SW480 (cell line): ENCODE measurements around the gene ESRRB.

Experiments used
- DNase-seq: peaks from one replicate; pipeline ENCODE4 v3.0.0-alpha.2; 2016; ENCODE audit warnings: low spot score

The ESRRB gene

GRCh38 chr14:76407449-76408150 lies 31.7 kb downstream of the ESRRB start:
- DNase-seq, result no peak

DNA sequence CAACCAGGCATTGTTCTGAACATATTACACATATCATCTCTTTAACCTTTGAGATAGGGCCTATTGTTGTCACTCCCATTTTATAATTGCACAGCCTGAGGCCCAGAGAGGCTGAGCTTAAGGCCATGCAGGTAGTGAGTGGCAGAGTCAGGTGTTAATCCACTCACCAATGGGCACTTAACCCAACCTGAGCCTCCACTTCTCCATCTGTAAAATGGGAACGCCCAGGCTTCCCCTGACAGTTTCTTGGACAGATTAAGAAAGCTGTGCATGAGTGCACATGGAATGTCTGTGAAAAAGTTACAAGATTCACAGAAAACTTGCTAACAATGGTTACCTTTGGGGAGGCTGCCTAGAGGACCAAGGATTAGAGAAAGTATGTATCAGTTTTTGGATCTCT lies 32.9 kb downstream of the ESRRB start:
- DNase-seq, result no peak

DNA sequence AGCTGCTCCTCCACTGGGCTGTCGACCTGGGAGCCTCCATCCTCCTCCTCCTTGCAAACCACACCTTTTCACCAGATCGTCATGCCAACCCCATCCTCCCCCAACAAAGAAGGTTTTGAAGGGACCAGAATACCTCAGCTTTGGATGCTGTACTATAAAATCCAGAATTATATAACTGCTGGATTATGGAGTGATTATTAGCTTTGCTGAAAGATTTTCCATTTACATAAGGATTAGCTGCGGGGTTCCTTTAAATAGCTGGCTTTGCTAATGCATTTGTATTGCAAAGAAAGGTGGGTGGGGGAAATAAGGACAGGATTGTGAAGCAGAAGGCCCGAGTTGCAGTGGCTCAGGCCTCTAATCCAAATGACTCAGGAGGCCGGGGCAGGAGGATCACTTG lies 36.6 kb downstream of the ESRRB start:
- no peak for DNase-seq

DNA sequence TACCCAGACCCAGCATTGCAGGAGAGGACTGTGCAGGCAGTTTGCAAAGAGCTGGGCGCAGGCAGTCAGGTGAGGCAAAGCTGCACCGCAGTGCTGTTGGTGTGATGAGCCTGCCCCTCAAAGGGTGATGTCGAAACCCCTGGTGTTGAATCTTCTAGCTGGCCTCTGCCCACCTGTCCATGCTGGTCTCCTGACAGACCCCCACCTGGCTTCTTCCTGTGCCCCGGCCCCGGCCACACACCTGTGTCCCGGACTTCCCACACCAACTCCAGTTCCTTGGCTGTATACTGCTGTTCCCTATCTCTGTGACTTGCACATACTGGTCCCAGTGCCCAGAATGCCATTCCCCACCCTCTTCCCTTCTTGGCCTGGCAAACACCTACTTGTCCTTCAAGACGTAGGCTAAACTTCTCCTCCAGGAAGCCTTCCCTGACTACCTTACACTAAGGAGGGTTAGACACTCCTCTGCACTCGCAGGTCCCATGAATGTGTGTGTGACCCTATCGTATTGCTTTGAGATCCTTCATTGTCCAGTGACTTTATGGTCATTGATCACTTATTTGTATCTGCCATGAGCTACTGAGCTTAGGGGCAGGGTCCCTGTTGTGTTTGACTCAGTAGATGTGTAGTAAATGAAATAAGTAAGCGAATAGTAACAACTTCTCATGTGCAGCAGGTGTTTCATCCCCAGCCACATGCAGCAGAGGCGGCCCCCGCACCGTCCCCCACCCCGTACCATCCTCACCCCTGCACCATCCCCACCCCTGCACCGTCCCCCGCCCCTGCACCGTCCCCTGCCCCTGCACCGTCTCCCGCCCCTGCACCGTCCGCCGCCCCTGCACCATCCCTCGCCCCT lies 37.4 kb downstream of the ESRRB start:
- no peak for DNase-seq

GRCh38 chr14:76413962-76414600 lies 38.1 kb downstream of the ESRRB start:
- no peak for DNase-seq

DNA sequence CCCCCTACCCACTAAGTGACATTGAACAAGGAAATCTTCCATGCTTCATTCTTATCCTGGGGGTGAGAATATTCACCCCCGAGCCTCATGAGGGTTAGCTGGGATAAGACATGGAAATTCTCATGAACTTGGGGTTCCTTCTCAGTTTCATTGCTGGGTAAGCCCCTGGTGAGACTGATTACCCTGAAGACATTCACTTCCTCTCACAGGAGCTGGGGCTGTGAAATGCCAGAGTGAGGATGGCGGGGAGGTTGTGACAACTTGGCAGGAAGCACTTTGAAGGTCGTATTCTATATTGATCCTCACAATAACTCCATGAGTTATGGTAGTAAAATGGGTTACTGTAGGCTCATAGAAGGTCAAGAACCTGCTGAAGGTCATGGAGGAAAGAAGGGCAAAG lies 43.5 kb downstream of the ESRRB start:
- no peak for DNase-seq

DNA sequence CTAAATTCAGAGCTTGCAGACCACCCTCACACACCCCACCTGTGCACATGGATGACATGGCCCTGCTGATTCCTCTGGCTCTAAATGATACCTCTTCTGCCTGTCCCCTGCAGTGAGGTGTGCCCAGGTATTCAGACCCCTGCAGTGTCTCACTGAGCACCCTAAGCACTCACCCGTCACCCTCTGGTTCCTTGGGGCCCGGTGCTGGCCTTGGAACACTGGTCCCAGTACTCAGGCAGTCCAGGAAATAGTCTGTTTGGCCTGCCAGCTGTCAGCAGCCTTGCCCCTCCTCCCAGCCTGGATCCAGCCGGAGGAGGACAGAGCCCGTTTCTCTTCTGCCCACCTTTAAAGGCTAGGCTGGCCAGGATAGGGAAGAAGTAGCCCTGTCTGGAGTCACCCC lies 44.9 kb downstream of the ESRRB start:
- DNase-seq, result no peak

- no peak for DNase-seq
Observed at GRCh38 chr14:76421662-76422061, 45.7 kb downstream of the ESRRB start.

DNA sequence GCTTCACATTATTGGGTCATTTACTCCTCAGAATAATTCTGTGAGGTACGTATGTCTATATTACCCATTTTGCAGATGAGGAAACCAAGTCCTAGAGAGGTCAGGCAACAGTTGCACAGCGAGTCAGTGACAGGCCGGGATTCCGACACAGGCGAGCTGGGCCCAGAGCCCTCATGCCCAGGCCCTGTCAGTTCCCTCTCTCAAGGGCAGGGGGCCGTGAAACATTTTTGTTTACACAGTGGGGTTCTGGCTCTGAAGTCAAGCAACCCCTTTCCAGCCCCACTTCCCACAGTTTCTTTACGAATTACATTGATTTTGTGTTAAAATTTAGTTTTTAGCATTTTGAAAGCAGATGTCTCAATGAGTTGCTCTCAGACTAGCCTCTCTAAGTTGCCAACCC lies 46.7 kb downstream of the ESRRB start:
- DNase-seq, result no peak

DNA sequence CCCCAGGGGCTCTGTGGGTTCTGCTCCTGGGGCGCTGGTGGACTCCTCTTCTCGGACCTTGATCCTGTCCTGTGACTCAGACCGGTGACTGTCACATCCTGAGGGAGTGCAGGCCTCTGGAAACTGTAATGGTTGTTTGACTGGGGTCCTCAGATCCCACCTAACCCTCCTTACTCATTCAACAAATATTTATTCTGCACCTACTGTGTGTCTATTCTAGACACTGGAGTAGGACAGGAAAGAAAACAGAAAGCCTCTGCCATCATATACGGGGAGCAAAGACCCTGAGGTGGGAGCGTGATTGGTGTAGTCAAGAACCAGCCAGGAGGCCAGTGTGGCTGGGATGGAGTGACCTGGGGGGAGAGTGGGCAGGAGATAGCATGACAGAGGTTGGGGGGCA lies 47.6 kb downstream of the ESRRB start:
- no peak for DNase-seq

DNA sequence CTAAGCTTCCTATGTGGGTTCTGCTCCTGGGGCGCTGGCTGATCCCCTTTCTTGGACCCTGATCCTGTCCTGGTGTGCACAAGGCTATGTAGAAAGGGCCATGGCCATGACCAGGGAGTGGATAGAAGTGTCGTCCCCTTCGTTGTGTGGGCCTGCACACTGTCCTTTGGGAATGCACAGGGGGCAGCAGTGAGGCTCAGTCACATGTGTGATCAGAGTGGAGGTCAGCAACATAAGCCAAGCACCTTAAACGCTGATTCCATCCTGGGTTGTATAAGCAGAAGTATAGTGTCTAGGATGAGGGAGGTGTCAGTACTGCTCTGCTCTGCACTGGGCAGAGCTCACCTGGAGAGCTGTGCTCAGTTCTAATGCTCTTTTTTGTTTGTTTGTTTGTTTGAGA lies 48.4 kb downstream of the ESRRB start:
- DNase-seq, result no peak

- DNase-seq, result no peak
Observed at GRCh38 chr14:76426161-76426696, 50.3 kb downstream of the ESRRB start.

- no peak for DNase-seq
Observed at GRCh38 chr14:76428611-76429010, 52.7 kb downstream of the ESRRB start.

- no peak for DNase-seq
Observed at GRCh38 chr14:76430017-76430416, 54.1 kb downstream of the ESRRB start.

GRCh38 chr14:76430475-76430980 lies 54.6 kb downstream of the ESRRB start:
- DNase-seq, result no peak

- no peak for DNase-seq
Observed at GRCh38 chr14:76431538-76431937, 55.6 kb downstream of the ESRRB start.

DNA sequence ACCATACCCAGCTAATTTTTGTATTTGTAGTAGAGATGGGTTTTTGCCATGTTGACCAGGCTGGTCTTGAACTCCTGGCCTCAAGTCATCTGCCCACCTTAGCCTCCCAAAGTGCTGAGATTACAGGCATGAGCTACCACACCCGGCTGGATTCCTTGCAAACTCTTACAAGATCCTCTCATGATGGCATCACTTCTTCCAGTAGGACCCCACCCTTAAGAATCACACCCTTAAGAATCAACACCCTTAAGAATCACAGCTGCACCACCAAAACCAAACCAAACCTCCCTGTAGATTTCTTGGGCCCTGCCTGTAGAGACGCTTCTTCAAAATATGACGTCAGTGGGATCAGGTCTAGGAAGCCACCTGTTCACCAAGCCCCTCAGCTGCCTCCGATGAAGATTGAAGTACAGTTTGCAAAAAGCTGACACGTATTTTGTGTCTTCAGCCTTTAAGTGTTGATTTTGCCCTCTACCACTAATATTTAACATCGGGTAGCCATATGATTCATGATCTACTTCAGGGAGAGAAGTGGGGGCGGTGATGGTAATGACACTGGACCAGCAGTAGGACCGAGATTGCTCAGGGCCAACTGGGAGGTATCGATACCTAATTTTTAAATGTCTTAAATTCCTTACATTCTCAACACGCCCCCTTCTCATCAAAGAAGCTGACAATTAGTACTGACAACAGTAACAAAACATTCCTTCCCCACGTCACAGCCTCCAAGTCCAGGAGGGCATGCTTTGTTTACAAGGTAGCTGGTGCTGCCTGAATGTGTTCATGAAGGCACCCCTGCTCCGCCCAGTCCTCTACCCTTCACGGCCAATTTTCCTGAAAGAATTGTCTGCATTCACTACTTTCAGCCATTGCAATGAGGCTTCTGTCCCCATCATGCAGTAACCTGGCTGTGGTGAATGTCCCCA lies 57.2 kb downstream of the ESRRB start:
- DNase-seq, result no peak

- no peak for DNase-seq
Observed at GRCh38 chr14:76434220-76434619, 58.3 kb downstream of the ESRRB start.

- no peak for DNase-seq
Observed at GRCh38 chr14:76439237-76439775, 63.4 kb downstream of the ESRRB start.

- DNase-seq, result no peak
Observed at GRCh38 chr14:76446486-76446885, 70.5 kb downstream of the ESRRB start.

DNA sequence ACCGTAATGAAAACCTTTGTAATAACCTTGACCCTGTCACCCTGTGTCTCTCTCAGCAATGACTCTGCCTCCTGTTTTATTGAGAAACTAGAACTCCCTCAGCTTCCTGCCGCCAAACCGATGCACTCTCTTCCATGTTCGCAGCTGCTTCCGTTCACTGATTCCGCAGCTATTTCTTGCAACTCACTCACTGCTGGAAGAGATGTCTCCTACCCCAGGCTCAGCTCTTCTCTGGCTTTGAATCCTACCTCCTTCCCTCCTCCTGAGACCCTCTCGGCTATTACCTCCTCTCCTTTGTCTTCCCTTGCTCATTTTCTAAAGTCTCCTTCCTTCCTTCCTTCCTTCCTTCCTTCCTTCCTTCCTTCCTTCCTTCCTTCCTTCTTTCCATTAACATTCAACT lies 71.0 kb downstream of the ESRRB start:
- DNase-seq, result no peak
